Activated T-helper 17 cell treated with anti-CD3 and anti-CD28 coated beads, Interleukin-2, amount 50 U/mL, for 72 hours (primary cell): ENCODE data around the gene DAB2. TPM values are rescaled to one million over a fixed set of nuclear protein-coding genes. Genes with fewer than 3 reads are reported as not detected.

ENCODE experiments used
- ATAC-seq: fragments of 150-1000 bp; cut with Tn5 transposase; replicated peaks from 2 replicates; pipeline ENCODE4 v1.10.0; 2021; ENCODE audit warnings: mild to moderate bottlenecking, moderate library complexity
- H3K27ac Mint-ChIP-seq: one replicate; pipeline ENCODE4 v1.8.0; 2022; ENCODE audit warnings: mixed read lengths
- H3K27me3 Mint-ChIP-seq: one replicate; pipeline ENCODE4 v1.8.0; 2022; ENCODE audit warnings: mixed read lengths
- H3K36me3 Mint-ChIP-seq: one replicate; pipeline ENCODE4 v1.8.0; 2022; ENCODE audit warnings: low read depth, mild to moderate bottlenecking, mixed read lengths
- H3K4me1 Mint-ChIP-seq: one replicate; pipeline ENCODE4 v1.8.0; 2022; ENCODE audit warnings: mixed read lengths
- H3K4me3 Mint-ChIP-seq: one replicate; pipeline ENCODE4 v1.8.0; 2022; ENCODE audit warnings: mild to moderate bottlenecking, mixed read lengths
- H3K9me3 Mint-ChIP-seq: one replicate; pipeline ENCODE4 v1.8.0; 2022; ENCODE audit warnings: mixed read lengths
- total RNA-seq, 2 donors: library from RNA; stranded (reverse); gene quantifications; one replicate each; pipeline ENCODE4 v1.2.3, GENCODE V29; 2022

DAB2 gene
- under 1 TPM in 1 of 2 donors, not detected in 1; 0.05 TPM for total RNA-seq

DNA sequence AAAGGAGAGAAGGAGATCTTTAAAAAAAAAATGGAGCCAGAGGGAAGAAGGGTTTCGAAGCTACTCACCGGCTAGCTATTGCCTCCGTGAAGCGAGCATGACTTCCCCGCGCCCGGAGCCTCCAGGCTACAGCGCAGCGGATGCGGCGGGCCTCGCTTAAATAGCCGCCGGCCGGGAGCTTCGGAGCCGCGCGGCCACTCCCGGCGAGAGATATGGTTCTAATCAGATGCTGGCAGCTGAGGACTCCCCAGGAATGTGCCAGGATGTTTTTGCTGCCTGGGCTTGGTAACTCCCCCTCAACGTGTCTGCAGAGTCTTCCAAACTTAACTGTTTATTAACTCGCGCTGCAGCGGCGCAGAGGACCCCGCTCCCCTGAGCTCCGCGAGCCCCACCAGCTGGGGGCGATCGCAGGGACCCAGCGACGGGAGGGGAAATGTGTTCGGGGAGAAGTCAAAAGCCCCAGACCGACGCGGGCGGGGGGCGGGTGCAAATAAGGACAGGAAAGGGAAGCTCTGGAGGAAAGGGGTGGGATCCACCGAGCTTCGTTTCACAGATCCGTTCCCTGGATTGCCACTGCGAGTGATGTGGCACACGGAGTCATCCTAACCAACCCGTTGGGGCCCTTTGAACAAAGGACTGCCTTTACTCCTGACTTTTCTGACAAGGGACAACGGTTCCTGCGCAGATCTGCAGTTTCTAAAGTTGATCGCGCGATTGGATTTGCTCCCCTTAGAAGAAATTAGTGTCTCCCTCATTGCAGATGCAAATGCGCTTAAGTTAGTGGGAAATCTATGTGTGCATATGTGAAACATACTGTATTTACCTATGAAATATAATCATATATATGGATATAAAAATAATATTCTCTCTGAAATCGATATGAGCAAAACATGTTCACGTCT, at the start of gene DAB2:
TSS of gene DAB2 (minus strand) at position 245 of the 902 bp plus-strand sequence. CDS start 30,660 bp downstream, outside the sequence.
- Mint-ChIP-seq H3K36me3 (no peaks in the 10 kb centered on the region), H3K27ac (no peak within 1 kb of the TSS), H3K4me1 (no peaks in the 10 kb centered on the region), H3K9me3 (no peaks in the 10 kb centered on the region), H3K27me3 (peaks cover 30% of the 10 kb centered on the region), H3K4me3 (peak within 1 kb of the TSS; percentile 75)
- peak; percentile 80 for ATAC-seq

- no peak overlapping the region for H3K4me3 Mint-ChIP-seq
- no peak overlapping the region for H3K27ac Mint-ChIP-seq
- peak; percentile 32 for ATAC-seq
- H3K36me3 Mint-ChIP-seq: no peaks in the 10 kb centered on the region
- no peaks in the 10 kb centered on the region for H3K4me1 Mint-ChIP-seq
- H3K27me3 Mint-ChIP-seq: peaks cover 9% of the 10 kb centered on the region
- H3K9me3 Mint-ChIP-seq: no peaks in the 10 kb centered on the region
Observed at GRCh38 chr5:39473156-39473775, 48.5 kb upstream of the DAB2 start.

DNA sequence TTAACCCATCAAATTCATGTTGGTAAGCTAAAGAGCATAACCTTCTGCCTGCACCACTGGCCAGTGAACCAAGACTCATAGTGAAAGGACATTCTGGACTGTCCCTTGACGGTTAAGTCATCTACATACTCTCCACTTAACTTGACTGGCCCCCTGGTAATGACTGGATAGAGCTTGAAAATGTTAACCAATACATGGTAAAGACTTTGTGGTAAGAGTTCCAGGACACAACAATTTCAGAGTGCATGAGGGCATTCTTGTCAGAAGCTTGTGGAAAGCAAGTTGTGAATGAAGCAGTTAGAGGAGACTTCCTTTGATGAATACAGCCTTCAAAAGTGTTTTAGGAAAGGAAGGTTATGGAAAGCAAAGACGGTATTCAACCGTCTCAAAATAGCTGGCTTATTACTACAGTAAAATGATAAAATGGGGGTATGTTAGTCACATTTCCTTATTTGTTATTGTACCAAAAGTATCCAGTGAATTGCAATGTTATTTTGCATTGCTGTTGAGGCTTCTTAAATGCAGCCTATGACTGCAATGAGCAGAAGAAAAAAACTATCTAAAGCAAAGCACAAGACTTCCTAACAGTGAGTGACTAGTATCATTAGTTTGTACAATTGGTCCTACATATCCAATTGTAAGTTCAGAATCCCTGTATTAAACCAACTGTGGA, 47.2 kb upstream of the DAB2 start:
- no peaks in the 10 kb centered on the region for H3K36me3 Mint-ChIP-seq
- H3K4me1 Mint-ChIP-seq: no peaks in the 10 kb centered on the region
- no peak overlapping the region for H3K27ac Mint-ChIP-seq
- H3K9me3 Mint-ChIP-seq: no peaks in the 10 kb centered on the region
- H3K27me3 Mint-ChIP-seq: peaks cover 9% of the 10 kb centered on the region
- H3K4me3 Mint-ChIP-seq: no peak overlapping the region
- no peak for ATAC-seq

GRCh38 chr5:39470811-39471210, 46.0 kb upstream of the DAB2 start:
- no peak overlapping the region for H3K4me3 Mint-ChIP-seq
- H3K36me3 Mint-ChIP-seq: no peaks in the 10 kb centered on the region
- H3K27ac Mint-ChIP-seq: no peak overlapping the region
- H3K4me1 Mint-ChIP-seq: no peaks in the 10 kb centered on the region
- peaks cover 12% of the 10 kb centered on the region for H3K27me3 Mint-ChIP-seq
- ATAC-seq: no peak
- no peaks in the 10 kb centered on the region for H3K9me3 Mint-ChIP-seq

- Mint-ChIP-seq H3K4me3 (no peak overlapping the region), H3K4me1 (no peaks in the 10 kb centered on the region), H3K36me3 (no peaks in the 10 kb centered on the region), H3K9me3 (no peaks in the 10 kb centered on the region), H3K27me3 (peaks cover 15% of the 10 kb centered on the region), H3K27ac (no peak overlapping the region)
- no peak for ATAC-seq
Observed at GRCh38 chr5:39469777-39470415, 45.1 kb upstream of the DAB2 start.

DNA sequence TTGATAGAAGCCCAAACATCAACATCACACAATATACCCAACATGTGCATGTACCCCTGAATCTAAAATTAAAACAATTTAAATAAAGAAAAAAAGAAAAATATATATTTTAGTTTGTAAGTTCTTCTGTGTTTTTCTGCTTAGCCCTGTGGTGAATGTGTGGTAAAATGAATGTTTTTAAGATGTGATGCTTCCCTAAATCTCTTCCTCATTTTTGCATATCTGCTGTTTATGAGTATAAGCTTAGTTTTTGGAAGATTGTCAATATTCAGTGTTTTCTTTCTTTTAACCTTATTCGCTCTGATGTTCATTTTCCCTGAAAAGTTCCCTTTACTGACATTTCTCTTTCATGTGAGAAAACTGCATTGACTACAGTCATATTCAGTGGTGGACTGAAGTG, 44.4 kb upstream of the DAB2 start:
- Mint-ChIP-seq H3K27me3 (peaks cover 15% of the 10 kb centered on the region), H3K36me3 (no peaks in the 10 kb centered on the region), H3K4me3 (no peak overlapping the region), H3K9me3 (no peaks in the 10 kb centered on the region), H3K27ac (no peak overlapping the region), H3K4me1 (no peaks in the 10 kb centered on the region)
- no peak for ATAC-seq

GRCh38 chr5:39466846-39467245, 42.1 kb upstream of the DAB2 start:
- H3K4me3 Mint-ChIP-seq: no peak overlapping the region
- ATAC-seq: no peak
- no peaks in the 10 kb centered on the region for H3K36me3 Mint-ChIP-seq
- H3K9me3 Mint-ChIP-seq: no peaks in the 10 kb centered on the region
- H3K4me1 Mint-ChIP-seq: no peaks in the 10 kb centered on the region
- H3K27me3 Mint-ChIP-seq: peaks cover 28% of the 10 kb centered on the region
- H3K27ac Mint-ChIP-seq: no peak overlapping the region

GRCh38 chr5:39465843-39466242, 41.1 kb upstream of the DAB2 start:
- ATAC-seq: no peak
- Mint-ChIP-seq H3K4me3 (no peak overlapping the region), H3K36me3 (no peaks in the 10 kb centered on the region)

GRCh38 chr5:39465097-39465496, 40.3 kb upstream of the DAB2 start:
- no peaks in the 10 kb centered on the region for H3K4me1 Mint-ChIP-seq
- H3K9me3 Mint-ChIP-seq: no peaks in the 10 kb centered on the region
- ATAC-seq: no peak

More at GRCh38 chr5:39465843-39466242, 41.1 kb upstream of the DAB2 start:
- Mint-ChIP-seq H3K4me1 (no peaks in the 10 kb centered on the region), H3K9me3 (no peaks in the 10 kb centered on the region), H3K27me3 (peaks cover 29% of the 10 kb centered on the region), H3K27ac (no peak overlapping the region)

DNA sequence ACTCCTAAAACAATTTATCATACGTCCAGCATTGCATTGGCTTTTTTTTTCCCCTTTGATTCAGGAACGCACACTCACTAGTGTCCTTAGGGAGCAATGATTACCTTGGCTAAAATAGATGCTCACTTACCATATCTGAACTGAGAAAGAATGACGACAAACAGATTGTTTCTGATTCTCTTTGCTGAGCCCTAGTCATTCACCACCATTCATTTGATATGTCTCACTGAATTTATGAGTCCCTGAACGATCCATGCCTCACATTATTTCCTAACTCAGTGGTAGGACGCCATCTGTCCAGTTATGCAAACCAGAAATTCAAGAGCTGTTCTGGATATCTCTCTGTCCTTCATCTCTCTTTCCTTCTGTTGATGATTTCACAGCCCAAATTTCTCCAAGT, 39.3 kb upstream of the DAB2 start:
- Mint-ChIP-seq H3K4me1 (no peaks in the 10 kb centered on the region), H3K36me3 (no peaks in the 10 kb centered on the region), H3K27me3 (peaks cover 34% of the 10 kb centered on the region), H3K9me3 (no peaks in the 10 kb centered on the region), H3K4me3 (no peak overlapping the region), H3K27ac (no peak overlapping the region)
- no peak for ATAC-seq

More at GRCh38 chr5:39465097-39465496, 40.3 kb upstream of the DAB2 start:
- Mint-ChIP-seq H3K27ac (no peak overlapping the region), H3K36me3 (no peaks in the 10 kb centered on the region), H3K27me3 (peaks cover 32% of the 10 kb centered on the region), H3K4me3 (no peak overlapping the region)

GRCh38 chr5:39462211-39462610, 37.4 kb upstream of the DAB2 start:
- H3K4me3 Mint-ChIP-seq: no peak overlapping the region
- peaks cover 43% of the 10 kb centered on the region for H3K27me3 Mint-ChIP-seq
- H3K4me1 Mint-ChIP-seq: no peaks in the 10 kb centered on the region
- no peaks in the 10 kb centered on the region for H3K9me3 Mint-ChIP-seq
- no peaks in the 10 kb centered on the region for H3K36me3 Mint-ChIP-seq
- no peak for ATAC-seq
- no peak overlapping the region for H3K27ac Mint-ChIP-seq

DNA sequence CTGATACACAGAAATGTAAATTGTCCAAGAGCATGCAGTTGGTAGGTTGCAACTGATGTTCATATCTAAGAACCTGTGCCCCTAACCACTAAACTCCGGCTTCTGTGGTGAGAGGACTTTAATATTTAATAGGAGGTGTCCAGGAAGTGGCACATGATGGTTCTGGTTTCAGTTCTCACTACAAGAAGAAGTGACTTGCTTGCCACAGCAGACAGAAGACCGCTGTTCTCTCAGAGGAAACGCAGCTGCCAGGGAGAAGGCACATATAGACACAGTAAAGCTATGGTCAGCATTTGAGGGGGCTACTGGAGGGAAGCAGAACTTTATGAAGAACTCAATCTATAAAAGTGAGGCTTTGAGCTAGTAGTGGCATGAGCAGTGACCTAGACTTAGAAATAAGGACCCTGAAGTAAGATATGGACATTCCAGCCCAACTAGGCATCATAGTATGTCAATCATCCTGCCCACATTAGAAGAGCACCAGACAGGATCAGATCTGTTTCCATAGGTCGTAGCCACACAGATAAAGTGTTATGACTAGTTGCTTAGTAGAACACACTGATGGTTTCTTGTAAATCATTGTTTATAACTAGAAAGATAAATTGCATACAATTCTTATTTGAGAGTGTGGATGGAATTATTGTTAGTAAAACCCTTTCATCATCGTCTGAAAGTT, 36.4 kb upstream of the DAB2 start:
- H3K4me1 Mint-ChIP-seq: no peaks in the 10 kb centered on the region
- no peak overlapping the region for H3K27ac Mint-ChIP-seq
- peaks cover 48% of the 10 kb centered on the region for H3K27me3 Mint-ChIP-seq
- ATAC-seq: no peak
- H3K36me3 Mint-ChIP-seq: no peaks in the 10 kb centered on the region
- no peak overlapping the region for H3K4me3 Mint-ChIP-seq
- no peaks in the 10 kb centered on the region for H3K9me3 Mint-ChIP-seq

GRCh38 chr5:39459907-39460306, 35.1 kb upstream of the DAB2 start:
- ATAC-seq: no peak
- no peaks in the 10 kb centered on the region for H3K36me3 Mint-ChIP-seq
- no peak overlapping the region for H3K27ac Mint-ChIP-seq
- no peak overlapping the region for H3K4me3 Mint-ChIP-seq
- no peaks in the 10 kb centered on the region for H3K4me1 Mint-ChIP-seq
- H3K27me3 Mint-ChIP-seq: peaks cover 52% of the 10 kb centered on the region
- H3K9me3 Mint-ChIP-seq: no peaks in the 10 kb centered on the region

DNA sequence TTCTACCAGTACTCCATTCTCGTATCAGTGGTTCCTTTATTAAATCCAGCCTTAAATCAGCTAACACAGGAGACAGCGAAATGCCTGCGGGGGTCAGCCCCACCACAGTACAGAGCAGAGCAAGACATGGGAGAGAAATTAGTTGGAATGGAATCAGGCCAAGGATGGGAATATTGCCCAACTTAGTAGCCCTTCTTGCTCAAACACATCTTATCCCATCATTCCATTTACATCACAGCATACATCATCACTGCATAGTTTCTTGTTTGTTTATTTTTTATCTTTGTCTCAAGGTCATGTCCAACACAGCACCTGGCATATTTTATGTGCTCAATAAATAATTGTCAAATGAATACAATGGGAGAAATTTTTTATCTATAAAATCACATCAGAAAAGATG, 34.3 kb upstream of the DAB2 start:
- no peaks in the 10 kb centered on the region for H3K4me1 Mint-ChIP-seq
- peaks cover 46% of the 10 kb centered on the region for H3K27me3 Mint-ChIP-seq
- H3K4me3 Mint-ChIP-seq: no peak overlapping the region
- ATAC-seq: no peak
- H3K9me3 Mint-ChIP-seq: no peaks in the 10 kb centered on the region
- no peak overlapping the region for H3K27ac Mint-ChIP-seq
- H3K36me3 Mint-ChIP-seq: no peaks in the 10 kb centered on the region
